GM23338 (cell line): ENCODE measurements around the gene ECE1.

ENCODE experiments used
- CTCF ChIP-seq, 2 experiments: fragments of 200-600 bp in 1 of 2; sonication (generic) in 1 of 2; conservative IDR thresholded peaks; 2 replicates each; pipeline versions ENCODE4 v1.5.1 to v1.6.1; 2016 to 2017; ENCODE audit warnings: antibody characterized with exemption in 2 of 2, low read depth in 2 of 2, mild to moderate bottlenecking in 2 of 2, moderate library complexity in 1 of 2
- EZH2 ChIP-seq: fragments of 200-600 bp; sonication (generic); IDR thresholded peaks from one replicate; pipeline ENCODE4 v1.8.0; 2017; ENCODE audit warnings: antibody characterized with exemption, mild to moderate bottlenecking, low read depth; ENCODE audit not compliant: unreplicated experiment
- TF ChIP-seq, protein P1 (sequence below): IDR thresholded peaks from one replicate; pipeline ENCODE4 v1.6.1; 2018; ENCODE audit warnings: antibody characterized with exemption; ENCODE audit not compliant: unreplicated experiment

DNA sequence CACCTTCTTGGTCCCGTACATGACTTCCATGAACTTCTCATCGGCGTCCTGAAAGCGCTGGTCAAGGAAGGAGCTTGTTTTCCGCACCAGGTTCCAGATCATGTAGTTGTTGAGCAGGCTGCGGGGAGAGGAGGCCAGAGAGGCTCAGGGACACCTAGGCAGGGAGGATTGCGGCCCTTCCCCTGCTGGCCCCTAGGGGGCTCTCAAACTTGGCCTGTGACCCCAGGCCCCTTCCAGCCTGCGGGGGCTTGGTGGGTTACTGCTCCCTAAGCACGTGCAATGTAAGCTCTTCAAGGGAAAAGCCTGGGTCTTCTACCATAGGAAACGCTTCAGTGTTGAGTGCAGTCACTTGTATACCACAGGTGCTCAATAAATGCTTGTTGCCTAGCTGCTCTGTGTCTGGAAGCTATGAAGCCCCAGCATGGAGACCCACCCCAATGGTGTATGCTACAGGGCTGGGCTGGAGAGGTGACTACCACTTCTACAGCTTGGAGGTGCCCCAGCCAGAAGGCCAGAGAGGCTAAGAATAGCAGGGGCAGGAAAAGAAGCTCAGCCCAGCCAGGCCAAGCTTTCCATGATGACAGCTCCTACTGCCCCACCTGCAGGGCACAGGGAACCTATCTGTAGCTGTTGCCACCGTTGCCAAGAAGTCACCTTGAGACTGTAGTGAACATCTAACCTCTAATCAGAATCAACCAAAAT is 45.1 kb downstream of the ECE1 start:
- TF ChIP-seq EZH2 (no peak), CTCF (conservative IDR thresholded peaks at IDR 0.05; ENCODE audit: low read depth in 2 of 2) (peak; percentile 71 to 72)
- TF ChIP-seq, protein P1, sequence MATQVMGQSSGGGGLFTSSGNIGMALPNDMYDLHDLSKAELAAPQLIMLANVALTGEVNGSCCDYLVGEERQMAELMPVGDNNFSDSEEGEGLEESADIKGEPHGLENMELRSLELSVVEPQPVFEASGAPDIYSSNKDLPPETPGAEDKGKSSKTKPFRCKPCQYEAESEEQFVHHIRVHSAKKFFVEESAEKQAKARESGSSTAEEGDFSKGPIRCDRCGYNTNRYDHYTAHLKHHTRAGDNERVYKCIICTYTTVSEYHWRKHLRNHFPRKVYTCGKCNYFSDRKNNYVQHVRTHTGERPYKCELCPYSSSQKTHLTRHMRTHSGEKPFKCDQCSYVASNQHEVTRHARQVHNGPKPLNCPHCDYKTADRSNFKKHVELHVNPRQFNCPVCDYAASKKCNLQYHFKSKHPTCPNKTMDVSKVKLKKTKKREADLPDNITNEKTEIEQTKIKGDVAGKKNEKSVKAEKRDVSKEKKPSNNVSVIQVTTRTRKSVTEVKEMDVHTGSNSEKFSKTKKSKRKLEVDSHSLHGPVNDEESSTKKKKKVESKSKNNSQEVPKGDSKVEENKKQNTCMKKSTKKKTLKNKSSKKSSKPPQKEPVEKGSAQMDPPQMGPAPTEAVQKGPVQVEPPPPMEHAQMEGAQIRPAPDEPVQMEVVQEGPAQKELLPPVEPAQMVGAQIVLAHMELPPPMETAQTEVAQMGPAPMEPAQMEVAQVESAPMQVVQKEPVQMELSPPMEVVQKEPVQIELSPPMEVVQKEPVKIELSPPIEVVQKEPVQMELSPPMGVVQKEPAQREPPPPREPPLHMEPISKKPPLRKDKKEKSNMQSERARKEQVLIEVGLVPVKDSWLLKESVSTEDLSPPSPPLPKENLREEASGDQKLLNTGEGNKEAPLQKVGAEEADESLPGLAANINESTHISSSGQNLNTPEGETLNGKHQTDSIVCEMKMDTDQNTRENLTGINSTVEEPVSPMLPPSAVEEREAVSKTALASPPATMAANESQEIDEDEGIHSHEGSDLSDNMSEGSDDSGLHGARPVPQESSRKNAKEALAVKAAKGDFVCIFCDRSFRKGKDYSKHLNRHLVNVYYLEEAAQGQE = no peak
